Endodermal cell (in vitro differentiated cells): ENCODE measurements around the gene FAM168B. TPM values are rescaled to one million over a fixed set of nuclear protein-coding genes. Genes with fewer than 3 reads are reported as not detected.

ENCODE experiments used
- DNase-seq: peaks from one replicate; pipeline ENCODE4 v3.0.0-alpha.2; 2017
- H3K27ac ChIP-seq: 2 replicates; pipeline ENCODE4 v1.5.1; 2013; ENCODE audit warnings: mild to moderate bottlenecking, low read depth, low read length, moderate library complexity
- H3K27me3 ChIP-seq: 2 replicates; pipeline ENCODE4 v1.6.1; 2013; ENCODE audit warnings: mild to moderate bottlenecking, low read length, moderate library complexity; ENCODE audit not compliant: insufficient read depth, control insufficient read depth, poor library complexity, severe bottlenecking
- H3K36me3 ChIP-seq: 2 replicates; pipeline ENCODE4 v1.7.0; 2013; ENCODE audit warnings: mild to moderate bottlenecking, low read length, moderate library complexity; ENCODE audit not compliant: control insufficient read depth, insufficient read depth
- H3K4me1 ChIP-seq: one replicate; pipeline ENCODE4 v1.7.0; 2013; ENCODE audit warnings: low read length; ENCODE audit not compliant: control insufficient read depth, insufficient read depth
- H3K4me3 ChIP-seq: 2 replicates; pipeline ENCODE4 v1.5.1; 2013; ENCODE audit warnings: mild to moderate bottlenecking, low read length, moderate library complexity
- H3K9ac ChIP-seq: 2 replicates; pipeline ENCODE4 v1.6.1; 2013; ENCODE audit warnings: mild to moderate bottlenecking, low read length, moderate library complexity; ENCODE audit not compliant: poor library complexity, severe bottlenecking; ENCODE audit errors: extremely low read depth
- H3K9me3 ChIP-seq: 2 replicates; pipeline ENCODE4 v1.6.1; 2013; ENCODE audit warnings: mild to moderate bottlenecking, low read length, moderate library complexity; ENCODE audit not compliant: control insufficient read depth
- H3K27ac Mint-ChIP-seq: 2 replicates; pipeline ENCODE4 v1.8.0; 2020; ENCODE audit warnings: mixed read lengths
- H3K27me3 Mint-ChIP-seq: 2 replicates; pipeline ENCODE4 v1.8.0; 2021; ENCODE audit warnings: mild to moderate bottlenecking, mixed read lengths; ENCODE audit not compliant: insufficient read depth
- H3K36me3 Mint-ChIP-seq: 2 replicates; pipeline ENCODE4 v1.8.0; 2020; ENCODE audit warnings: low read depth, mixed read lengths
- H3K4me1 Mint-ChIP-seq: 2 replicates; pipeline ENCODE4 v1.8.0; 2020; ENCODE audit warnings: mixed read lengths
- H3K4me3 Mint-ChIP-seq: 2 replicates; pipeline ENCODE4 v1.8.0; 2020; ENCODE audit warnings: mild to moderate bottlenecking, moderate library complexity, mixed read lengths
- H3K9me3 Mint-ChIP-seq: 2 replicates; pipeline ENCODE4 v1.8.0; 2020; ENCODE audit warnings: mild to moderate bottlenecking, mixed read lengths
- CTCF ChIP-seq: fragments of 200-600 bp; sonication (generic); conservative IDR thresholded peaks from 2 replicates; pipeline ENCODE4 v1.5.0; 2021; ENCODE audit warnings: antibody characterized with exemption, mild to moderate bottlenecking
- WGBS, 2 experiments: methylation state at CpG; one replicate each; pipeline versions ENCODE4 v1.1.5 to v1.1.7; 2013; ENCODE audit warnings: missing lambda C conversion rate in 2 of 2, mixed read lengths in 1 of 2; ENCODE audit not compliant: insufficient coverage in 1 of 2, insufficient read length in 1 of 2; 5-methylcytosine and 5-hydroxymethylcytosine counted together
- total RNA-seq, 2 donors: library from RNA; stranded (reverse); fragmentation: NEBNext Ultra II Directional in 1 of 2; extraction: Animal tissue kit (Norgen Biotek cat#: 25700) in 1 of 2; gene quantifications; 2 replicates in 1 of 2; 3 replicates in 1 of 2; pipeline ENCODE4 v1.2.1, GENCODE V29; 2021

The FAM168B gene
- total RNA-seq, 2 donors from 2014 or later = 77.5 to 77.6 TPM

DNA sequence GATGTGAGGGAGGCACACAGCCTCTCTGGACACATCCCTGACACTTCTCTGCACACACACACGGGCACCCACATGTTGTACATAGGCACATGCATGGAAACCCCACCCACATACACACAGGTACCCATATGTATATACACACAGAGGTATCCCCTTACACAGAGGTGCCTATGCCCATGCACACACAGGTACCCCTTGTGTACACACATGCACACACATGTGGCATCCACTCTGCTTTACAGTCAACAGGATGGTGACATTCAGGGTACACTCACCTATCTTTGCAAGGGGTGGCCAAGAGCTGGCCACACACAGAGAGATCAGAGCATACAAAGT, 59.5 kb downstream of the FAM168B start:
- peak overlapping the region; percentile 56 for H3K4me3 Mint-ChIP-seq
- DNase-seq = peak; percentile 17
- Histone ChIP-seq H3K27ac (no peak overlapping the region), H3K9ac (no peak overlapping the region), H3K36me3 (no peaks in the 10 kb centered on the region), H3K9me3 (no peaks in the 10 kb centered on the region), H3K4me1 (peaks cover 14% of the 10 kb centered on the region), H3K4me3 (peak overlapping the region; percentile 60), H3K27me3 (peaks cover 13% of the 10 kb centered on the region)
- no peak for TF ChIP-seq CTCF
- WGBS, 2 experiments = 87% methylated on average over 1 of the region's 1 CpG; no CpG with 5 or more reads in 1 of the 2 experiments
- peaks cover 3% of the 10 kb centered on the region for H3K36me3 Mint-ChIP-seq
- peaks cover 19% of the 10 kb centered on the region for H3K4me1 Mint-ChIP-seq
- H3K9me3 Mint-ChIP-seq = no peaks in the 10 kb centered on the region
- H3K27me3 Mint-ChIP-seq = peaks cover 45% of the 10 kb centered on the region
- no peak overlapping the region for H3K27ac Mint-ChIP-seq

- TF ChIP-seq CTCF = no peak
- peaks cover 13% of the 10 kb centered on the region for H3K27me3 ChIP-seq
- no peak overlapping the region for H3K27ac ChIP-seq
- no peak overlapping the region for H3K4me3 ChIP-seq
- Mint-ChIP-seq H3K27me3 (peaks cover 45% of the 10 kb centered on the region), H3K36me3 (peaks cover 13% of the 10 kb centered on the region), H3K27ac (no peak overlapping the region), H3K4me1 (peaks cover 19% of the 10 kb centered on the region), H3K4me3 (no peak overlapping the region), H3K9me3 (peaks cover 7% of the 10 kb centered on the region)
- peak; percentile 40 for DNase-seq
- H3K36me3 ChIP-seq = no peaks in the 10 kb centered on the region
- peaks cover 14% of the 10 kb centered on the region for H3K4me1 ChIP-seq
- no peak overlapping the region for H3K9ac ChIP-seq
- WGBS, 2 experiments = 86 to 90% methylated on average over 3 to 4 of the region's 4 CpGs
- H3K9me3 ChIP-seq = peaks cover 6% of the 10 kb centered on the region
These were observed 60.8 kb downstream of the FAM168B start for GRCh38 chr2:131032393-131032836.

DNA sequence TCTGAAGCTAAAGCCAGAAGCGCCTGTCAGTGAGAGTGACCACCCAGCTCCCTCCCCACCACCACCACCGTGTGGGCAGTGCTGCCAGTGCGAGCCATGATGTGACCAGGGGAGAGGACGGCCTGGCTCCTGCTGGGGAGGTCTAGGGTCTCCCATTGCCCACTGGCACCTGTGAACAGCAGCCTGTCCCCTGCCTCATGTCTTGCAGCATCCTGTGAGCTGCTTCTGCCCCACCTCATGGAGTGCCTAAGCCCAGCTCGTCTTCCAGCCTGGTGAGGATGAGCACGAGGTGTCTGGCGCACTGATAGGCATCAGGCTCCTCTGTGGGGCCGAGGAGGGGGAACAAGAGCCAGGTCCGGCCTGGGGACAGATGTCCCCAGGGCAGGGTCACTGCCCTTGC, 61.4 kb downstream of the FAM168B start:
- Histone ChIP-seq H3K36me3 (no peaks in the 10 kb centered on the region), H3K9me3 (peaks cover 12% of the 10 kb centered on the region), H3K9ac (no peak overlapping the region), H3K4me3 (no peak overlapping the region), H3K4me1 (peaks cover 14% of the 10 kb centered on the region), H3K27ac (no peak overlapping the region), H3K27me3 (peaks cover 13% of the 10 kb centered on the region)
- no peak for TF ChIP-seq CTCF
- no peak overlapping the region for H3K27ac Mint-ChIP-seq
- WGBS, 2 experiments = 83 to 88% methylated on average over 5 to 9 of the region's 9 CpGs
- no peak for DNase-seq
- peaks cover 18% of the 10 kb centered on the region for H3K36me3 Mint-ChIP-seq
- no peak overlapping the region for H3K4me3 Mint-ChIP-seq
- peaks cover 19% of the 10 kb centered on the region for H3K4me1 Mint-ChIP-seq
- H3K27me3 Mint-ChIP-seq = peaks cover 44% of the 10 kb centered on the region
- peaks cover 11% of the 10 kb centered on the region for H3K9me3 Mint-ChIP-seq
